Endothelial cell of umbilical vein (primary cell): ENCODE results near the gene SMCHD1. TPM values are rescaled to one million over a fixed set of nuclear protein-coding genes. Genes with fewer than 3 reads are reported as not detected.
A peak's percentile ranks its signal among the peaks of the same experiment; 100 is the strongest.
"Not testable (repeated sequence)": the region's sequence is repeated elsewhere in the genome, so short reads cannot be mapped to it uniquely, and the experiment has no call there.

Experiments
- BruUV-seq: library from RNA; stranded (reverse); fragments of 400-500 nt; replicated peaks from 2 replicates; lab custom pipeline; 2021; lab: Mats Ljungman, UMichigan
- CTCF ChIA-PET: fragments of 300-600, 350-600 bp; sonication (Branson Sonifier 250); formaldehyde crosslinking; loops from one replicate; lab custom pipeline; 2021; ENCODE audit warnings: antibody characterized with exemption, inconsistent platforms; lab: Charles Lee
- POLR2A ChIA-PET: fragments of 300-600, 350-600 bp; sonication (Branson Sonifier 250); formaldehyde crosslinking; loops from one replicate; lab custom pipeline; 2021; ENCODE audit warnings: antibody characterized with exemption, inconsistent platforms; lab: Charles Lee
- DNase-seq: peaks from one replicate; pipeline ENCODE4 v3.0.0-alpha.2; 2011; ENCODE audit warnings: low read depth, low spot score
- FAIRE-seq: peaks from 2 replicates; lab custom pipeline; 2011; peaks lifted over from hg19 to GRCh38; lab: Jason Lieb, UNC
- H2AFZ ChIP-seq: 2 replicates; pipeline ENCODE4 v1.6.0; 2012; ENCODE audit warnings: low read depth, low read length, control low read depth, inconsistent platforms
- H3K27ac ChIP-seq: 2 replicates; pipeline ENCODE4 v1.5.1; 2011; ENCODE audit warnings: low read depth, mild to moderate bottlenecking, control low read depth, low read length, moderate library complexity; ENCODE audit not compliant: insufficient read depth
- H3K27me3 ChIP-seq, 2 experiments: 2 replicates each; pipeline versions ENCODE4 v1.6.0 to v1.6.1; 2011; ENCODE audit warnings: low read length in 2 of 2, mixed read lengths in 1 of 2; ENCODE audit not compliant: control insufficient read depth in 2 of 2, insufficient read depth in 2 of 2
- H3K36me3 ChIP-seq, 2 experiments: 2 replicates in 1 of 2; 3 replicates in 1 of 2; pipeline ENCODE4 v1.5.1; 2011; ENCODE audit warnings: low read length in 2 of 2, mild to moderate bottlenecking in 1 of 2, moderate library complexity in 1 of 2; ENCODE audit not compliant: control insufficient read depth in 2 of 2, insufficient read depth in 2 of 2; ENCODE audit errors: extremely low read depth in 1 of 2
- H3K4me1 ChIP-seq: 3 replicates; pipeline ENCODE4 v1.5.1; 2011; ENCODE audit warnings: mild to moderate bottlenecking, low read length; ENCODE audit not compliant: control insufficient read depth, insufficient read depth; ENCODE audit errors: extremely low read depth
- H3K4me2 ChIP-seq: 2 replicates; pipeline ENCODE4 v1.6.1; 2011; ENCODE audit warnings: low read length, control low read depth, mixed read lengths; ENCODE audit not compliant: insufficient read depth
- H3K4me3 ChIP-seq, 3 experiments: fragments of 200-600 bp in 1 of 3; sonication (generic), shearing (Covaris generic) in 1 of 3; replicated peaks in 1 of 3; 2 replicates each; pipeline ENCODE4 v1.5.1; 2011 to 2016; ENCODE audit warnings: control low read depth in 3 of 3, low read length in 3 of 3, mild to moderate bottlenecking in 2 of 3, inconsistent platforms in 1 of 3, low read depth in 1 of 3, moderate library complexity in 1 of 3; ENCODE audit not compliant: insufficient read depth in 1 of 3
- H3K79me2 ChIP-seq: 2 replicates; pipeline ENCODE4 v1.6.0; 2012; ENCODE audit warnings: low read length, inconsistent platforms; ENCODE audit not compliant: control insufficient read depth, insufficient read depth
- H3K9ac ChIP-seq: replicated peaks from 2 replicates; pipeline ENCODE3; 2011; ENCODE audit warnings: low read length, control low read depth; ENCODE audit not compliant: insufficient read depth; ENCODE audit errors: extremely low read depth
- H3K9me1 ChIP-seq: replicated peaks from 3 replicates; pipeline ENCODE4 v1.6.0; 2011; ENCODE audit warnings: mild to moderate bottlenecking, low read length; ENCODE audit not compliant: control insufficient read depth, insufficient read depth; ENCODE audit errors: extremely low read depth
- H3K9me3 ChIP-seq: replicated peaks from 2 replicates; pipeline ENCODE4 v1.5.1; 2012; ENCODE audit warnings: low read length, inconsistent platforms; ENCODE audit not compliant: control insufficient read depth, insufficient read depth
- H4K20me1 ChIP-seq: replicated peaks from 2 replicates; pipeline ENCODE3; 2011; ENCODE audit warnings: mild to moderate bottlenecking, low read length; ENCODE audit not compliant: control insufficient read depth, insufficient read depth; ENCODE audit errors: extremely low read depth
- CTCF ChIP-seq, 2 donors: IDR thresholded peaks; 1 replicate in 1 of 2; 2 replicates in 1 of 2; pipeline ENCODE4 v1.5.1; 2011; ENCODE audit warnings: low read length in 2 of 2, mild to moderate bottlenecking in 2 of 2, moderate library complexity in 2 of 2, control low read depth in 1 of 2, inconsistent platforms in 1 of 2, low read depth in 1 of 2; ENCODE audit not compliant: insufficient read depth in 1 of 2; ENCODE audit errors: extremely low read depth in 1 of 2
- FOS ChIP-seq: IDR thresholded peaks from 2 replicates; pipeline ENCODE4 v1.6.1; 2011; ENCODE audit warnings: mild to moderate bottlenecking, low read length, moderate library complexity, borderline replicate concordance; ENCODE audit not compliant: insufficient read depth
- JUN ChIP-seq: IDR thresholded peaks from 2 replicates; pipeline ENCODE4 v1.6.1; 2011; ENCODE audit warnings: borderline replicate concordance, low read depth; ENCODE audit not compliant: insufficient read length, insufficient read depth
- POLR2AphosphoS5 ChIP-seq: IDR thresholded peaks from 2 replicates; pipeline ENCODE4 v1.6.1; 2012; ENCODE audit warnings: low read depth, mild to moderate bottlenecking, control low read depth, low read length, moderate library complexity; ENCODE audit not compliant: insufficient read depth
- dilution Hi-C: fragments of 300-500 bp; cut with MboI; formaldehyde crosslinking; loops from one replicate; pipeline ENCODE4 v1.15.0; 2019; ENCODE audit warnings: low sequenced_read_pairs; ENCODE audit not compliant: extremely low pct_ligation_motif_present
- intact Hi-C: fragments of 100-400 bp; cut with micrococcal nuclease; formaldehyde crosslinking; loops from one replicate; pipeline ENCODE4 v1.10.0; 2022
- polyA plus RNA-seq, 4 experiments: library from polyadenylated mRNA; depleted of rRNA in 3 of 4; stranded (reverse) in 3 of 4; unstranded in 1 of 4; fragments of >200 nt; gene quantifications; 2 replicates each; pipeline versions ENCODE4 v1.2.1 to v1.2.3, GENCODE V29; 2011 to 2012; ENCODE audit warnings: missing spikeins in 1 of 4
- total RNA-seq: library from RNA; stranded (reverse); gene quantifications from 2 replicates; pipeline ENCODE4 v1.2.3, GENCODE V29; 2021

Gene SMCHD1
- total and polyA plus RNA-seq, 2 donors (not counting 3 experiments of a cell fraction or from before 2014, with no cell fraction given) = 7.4 to 39.9 TPM

- no peak overlapping the region for H3K4me3 ChIP-seq
- FAIRE-seq = no peak
- DNase-seq = no peak
- intact Hi-C loops = no loop called here
- BruUV-seq = no TSS peak
- H4K20me1 ChIP-seq = no peaks in the 10 kb centered on the region
- POLR2A ChIA-PET = no interaction called here
- no peak overlapping the region for H3K27ac ChIP-seq
- H3K4me2 ChIP-seq = no peak overlapping the region
- no peak for TF ChIP-seq CTCF (IDR thresholded peaks at IDR 0.05; ENCODE audit: extremely low read depth in 1 of 2, insufficient read depth in 1 of 2, low read depth in 1 of 2, low read length in 2 of 2)
- no peak for TF ChIP-seq POLR2AphosphoS5
- no peak overlapping the region for H2AFZ ChIP-seq
- H3K36me3 ChIP-seq = peaks cover 0 to 5% of the 10 kb centered on the region in 2 experiments
- no peaks in the 10 kb centered on the region for H3K9me1 ChIP-seq
- dilution Hi-C loops = no loop called here
- no peak overlapping the region for H3K9ac ChIP-seq
- CTCF ChIA-PET = no interaction called here
- H3K9me3 ChIP-seq = no peaks in the 10 kb centered on the region
- no peaks in the 10 kb centered on the region for H3K79me2 ChIP-seq
- H3K4me1 ChIP-seq = no peaks in the 10 kb centered on the region
- no peaks in the 10 kb centered on the region for H3K27me3 ChIP-seq
Measured at GRCh38 chr18:2799369-2799768, 143.8 kb downstream of the SMCHD1 start.

- no peak overlapping the region for H3K4me3 ChIP-seq
- no peak overlapping the region for H3K9ac ChIP-seq
- DNase-seq = peak; percentile 18
- FAIRE-seq = no peak
- no peaks in the 10 kb centered on the region for H3K4me1 ChIP-seq
- no peaks in the 10 kb centered on the region for H3K79me2 ChIP-seq
- ChIA-PET CTCF (interaction anchor here (0.6 to 1.4 kb wide), 3 partner anchors 11 to 40 kb away, joined by 3 to 5 read pairs (median 3); no protein-coding TSS in a partner anchor), POLR2A (no interaction called here)
- peaks cover 0 to 3% of the 10 kb centered on the region in 2 experiments for H3K36me3 ChIP-seq
- no peaks in the 10 kb centered on the region for H3K27me3 ChIP-seq
- no peaks in the 10 kb centered on the region for H4K20me1 ChIP-seq
- no peak overlapping the region for H3K27ac ChIP-seq
- H2AFZ ChIP-seq = no peak overlapping the region
- intact Hi-C loops (no loop called here), dilution Hi-C loops (no loop called here)
- TF ChIP-seq FOS = peak; percentile 21
- TF ChIP-seq JUN = no peak
- H3K4me2 ChIP-seq = no peak overlapping the region
- no peaks in the 10 kb centered on the region for H3K9me3 ChIP-seq
- H3K9me1 ChIP-seq = no peaks in the 10 kb centered on the region
- BruUV-seq = no TSS peak
Measured at GRCh38 chr18:2805970-2806943, 150.7 kb downstream of the SMCHD1 start.

- H3K4me3 ChIP-seq, H3K4me1 ChIP-seq, H3K79me2 ChIP-seq, H3K4me2 ChIP-seq, dilution Hi-C loops, H3K9me3 ChIP-seq, POLR2A ChIA-PET, H2AFZ ChIP-seq, H3K36me3 ChIP-seq, FAIRE-seq, H3K27me3 ChIP-seq, DNase-seq, H3K9me1 ChIP-seq, H3K9ac ChIP-seq, H3K27ac ChIP-seq, intact Hi-C loops, BruUV-seq, H4K20me1 ChIP-seq: not testable (repeated sequence)
- CTCF ChIA-PET = interaction anchor here (1.0 kb wide), 1 partner anchor 43 kb away, joined by 3 read pairs; no protein-coding TSS in a partner anchor
Measured at GRCh38 chr18:2808640-2809039, 153.1 kb downstream of the SMCHD1 start.
